Measurements from ENCODE around the gene RAB35.

RAB35 gene

GRCh38 chr12:120132863-120133385 is 16.4 kb upstream of the RAB35 start:
- DNase-seq (ENCODE audit: low read depth): no peak

- no peak for DNase-seq (ENCODE audit: low read depth)
Observed at GRCh38 chr12:120132054-120132836, 15.7 kb upstream of the RAB35 start.

GRCh38 chr12:120131116-120131515 is 14.6 kb upstream of the RAB35 start:
- no peak for DNase-seq (ENCODE audit: low read depth)

- no peak for DNase-seq (ENCODE audit: low read depth)
Observed at GRCh38 chr12:120130011-120130410, 13.5 kb upstream of the RAB35 start.

GRCh38 chr12:120126635-120127005 is 10.1 kb upstream of the RAB35 start:
- no peak for DNase-seq (ENCODE audit: low read depth)

- no peak for DNase-seq (ENCODE audit: low read depth)
Observed at GRCh38 chr12:120125792-120126634, 9.5 kb upstream of the RAB35 start.

GRCh38 chr12:120125029-120125428 is 8.5 kb upstream of the RAB35 start:
- DNase-seq (ENCODE audit: low read depth): no peak

- DNase-seq (ENCODE audit: low read depth): no peak
Observed at GRCh38 chr12:120121766-120122293, 5.3 kb upstream of the RAB35 start.

- DNase-seq (ENCODE audit: low read depth): no peak
Observed at GRCh38 chr12:120121343-120121742, 4.8 kb upstream of the RAB35 start.

- DNase-seq (ENCODE audit: low read depth): no peak
Observed at GRCh38 chr12:120119271-120119973, 2.9 kb upstream of the RAB35 start.

- DNase-seq (ENCODE audit: low read depth): no peak
Observed at GRCh38 chr12:120118321-120119061, 1.9 kb upstream of the RAB35 start.

- no peak for DNase-seq (ENCODE audit: low read depth)
Observed at GRCh38 chr12:120117961-120118320, 1.4 kb upstream of the RAB35 start.

- peak; percentile 88 for DNase-seq (ENCODE audit: low read depth)
Observed at GRCh38 chr12:120116792-120117651, 469 bp upstream of the RAB35 start.

GRCh38 chr12:120115692-120116440 is 687 bp downstream of the RAB35 start:
- peak; percentile 17 for DNase-seq (ENCODE audit: low read depth)

GRCh38 chr12:120115066-120115465 is 1.5 kb downstream of the RAB35 start:
- DNase-seq (ENCODE audit: low read depth): no peak

- no peak for DNase-seq (ENCODE audit: low read depth)
Observed at GRCh38 chr12:120110550-120111501, 5.7 kb downstream of the RAB35 start.

GRCh38 chr12:120109570-120110267 is 6.8 kb downstream of the RAB35 start:
- DNase-seq (ENCODE audit: low read depth): no peak

- DNase-seq (ENCODE audit: low read depth): no peak
Observed at GRCh38 chr12:120106151-120106550, 10.4 kb downstream of the RAB35 start.
